ENCODE measurements around the gene RNF34.

DNA sequence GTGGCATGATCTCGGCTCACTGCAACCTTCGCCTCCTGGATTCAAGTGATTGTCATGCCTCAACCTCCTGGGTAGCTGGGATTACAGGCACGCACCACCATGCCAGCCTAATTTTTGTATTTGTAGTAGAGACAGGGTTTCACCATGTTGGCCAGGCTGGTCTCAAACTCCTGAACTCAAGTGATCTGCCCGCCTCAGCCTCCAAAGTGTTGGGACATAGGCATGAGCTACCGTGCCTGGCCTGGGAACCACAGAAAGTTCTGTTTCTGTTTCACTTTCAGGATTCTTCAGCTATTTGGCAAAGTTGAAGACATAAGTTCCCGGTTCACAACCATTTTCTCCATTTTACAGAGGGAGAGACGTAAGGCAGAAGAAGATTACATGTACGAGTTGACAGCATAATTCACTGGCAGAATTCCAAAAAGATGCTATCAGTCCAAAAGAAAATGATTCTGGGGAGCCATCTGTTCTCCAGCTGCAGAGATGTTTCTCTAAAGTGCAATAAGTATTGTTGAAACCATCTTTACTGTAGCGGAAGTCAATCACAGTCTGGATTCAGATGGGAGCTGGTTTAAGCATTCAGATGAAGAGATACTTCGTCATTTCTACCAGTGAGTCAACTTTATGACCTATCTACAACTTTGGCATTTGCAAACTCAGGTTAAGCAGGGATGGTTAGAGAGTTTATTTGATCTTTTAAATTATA lies 8.1 kb upstream of the RNF34 start:
- TF ChIP-seq CTCF (IDR thresholded peaks at IDR 0.05; ENCODE audit: extremely low read depth in 1 of 2, insufficient read depth in 1 of 2, low read depth in 1 of 2, low read length in 2 of 2): no peak
- TF ChIP-seq POLR2A (IDR thresholded peaks at IDR 0.05; ENCODE audit: low read depth, low read length): no peak
- TF ChIP-seq, protein P1, sequence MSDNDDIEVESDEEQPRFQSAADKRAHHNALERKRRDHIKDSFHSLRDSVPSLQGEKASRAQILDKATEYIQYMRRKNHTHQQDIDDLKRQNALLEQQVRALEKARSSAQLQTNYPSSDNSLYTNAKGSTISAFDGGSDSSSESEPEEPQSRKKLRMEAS (IDR thresholded peaks at IDR 0.05; ENCODE audit: insufficient read depth, insufficient read length): no peak
- TF ChIP-seq POLR2AphosphoS5 (IDR thresholded peaks at IDR 0.05; ENCODE audit: insufficient read depth, low read depth, low read length): no peak
- no peak for TF ChIP-seq EZH2 (IDR thresholded peaks at IDR 0.05; ENCODE audit: borderline replicate concordance, low read depth, low read length, severe bottlenecking)

All from endothelial cell of umbilical vein (primary cell).